ENCODE data around the gene SS18L1. TPM values are rescaled to one million over a fixed set of nuclear protein-coding genes. Genes with fewer than 3 reads are reported as not detected.
A peak's percentile ranks its signal among the peaks of the same experiment; 100 is the strongest.

The SS18L1 gene
- total RNA-seq, 2 experiments from 2014 or later: 17.0 to 17.7 TPM

DNA sequence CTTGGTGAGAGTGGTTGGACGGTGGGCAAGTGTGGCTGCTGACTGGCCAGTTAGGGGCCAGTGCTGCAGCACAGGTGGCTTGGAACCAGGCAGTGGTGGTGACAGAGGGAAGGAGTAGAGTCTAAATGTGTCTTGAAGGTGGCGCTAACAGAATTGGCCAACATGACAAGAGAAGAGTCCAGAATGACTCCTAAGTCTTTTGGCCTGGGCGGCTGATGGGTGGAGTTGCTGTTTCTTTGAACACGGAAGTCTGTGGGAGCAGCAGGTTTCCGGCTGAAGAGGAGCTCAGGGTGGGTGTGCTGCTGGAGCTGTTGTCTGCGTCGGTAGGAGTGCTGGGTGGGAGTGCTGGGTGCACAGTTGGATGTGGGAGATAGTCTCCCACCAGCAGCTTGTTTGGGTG is 11.1 kb upstream of the SS18L1 start:
- intact Hi-C loops (cut with micrococcal nuclease; ENCODE audit: unreplicated experiment): no loop called here
- no peaks in the 10 kb centered on the region for H3K9me3 ChIP-seq (ENCODE audit: low read length)
- ChIA-PET POLR2A (no interaction called here), CTCF (ENCODE audit: unreplicated experiment) (no interaction called here)
- no peak overlapping the region for H3K4me3 ChIP-seq (ENCODE audit: low read depth, low read length, poor library complexity, severe bottlenecking)
- no peak overlapping the region for H3K27ac ChIP-seq (ENCODE audit: low read depth, low read length, poor library complexity, severe bottlenecking)
- 0 out of 2 replicates have a peak, but pooled peaks cover 3% of the 10 kb centered on the region for H4K20me1 ChIP-seq (ENCODE audit: insufficient read depth, low read length)
- TF ChIP-seq, protein P1, sequence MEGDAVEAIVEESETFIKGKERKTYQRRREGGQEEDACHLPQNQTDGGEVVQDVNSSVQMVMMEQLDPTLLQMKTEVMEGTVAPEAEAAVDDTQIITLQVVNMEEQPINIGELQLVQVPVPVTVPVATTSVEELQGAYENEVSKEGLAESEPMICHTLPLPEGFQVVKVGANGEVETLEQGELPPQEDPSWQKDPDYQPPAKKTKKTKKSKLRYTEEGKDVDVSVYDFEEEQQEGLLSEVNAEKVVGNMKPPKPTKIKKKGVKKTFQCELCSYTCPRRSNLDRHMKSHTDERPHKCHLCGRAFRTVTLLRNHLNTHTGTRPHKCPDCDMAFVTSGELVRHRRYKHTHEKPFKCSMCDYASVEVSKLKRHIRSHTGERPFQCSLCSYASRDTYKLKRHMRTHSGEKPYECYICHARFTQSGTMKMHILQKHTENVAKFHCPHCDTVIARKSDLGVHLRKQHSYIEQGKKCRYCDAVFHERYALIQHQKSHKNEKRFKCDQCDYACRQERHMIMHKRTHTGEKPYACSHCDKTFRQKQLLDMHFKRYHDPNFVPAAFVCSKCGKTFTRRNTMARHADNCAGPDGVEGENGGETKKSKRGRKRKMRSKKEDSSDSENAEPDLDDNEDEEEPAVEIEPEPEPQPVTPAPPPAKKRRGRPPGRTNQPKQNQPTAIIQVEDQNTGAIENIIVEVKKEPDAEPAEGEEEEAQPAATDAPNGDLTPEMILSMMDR (conservative IDR thresholded peaks at IDR 0.05; ENCODE audit: low read length): no peak
- no peak for TF ChIP-seq EZH2phosphoT487 (IDR thresholded peaks at IDR 0.05; ENCODE audit: borderline replicate concordance, low read depth, low read length)
- no peak for DNase-seq (ENCODE audit: low spot score)
- no TSS peak for BruUV-seq (replicated peaks)
- H3K79me2 ChIP-seq (ENCODE audit: insufficient read depth, low read depth, low read length): no peaks in the 10 kb centered on the region
- H3K4me2 ChIP-seq (ENCODE audit: low read length): no peak overlapping the region
- H3K36me3 ChIP-seq (ENCODE audit: insufficient read depth, low read length): peaks cover 100% of the 10 kb centered on the region
- H2AFZ ChIP-seq (ENCODE audit: low read length): no peak overlapping the region
- H3K4me1 ChIP-seq (ENCODE audit: insufficient read depth, low read length, poor library complexity, severe bottlenecking): peaks cover 19% of the 10 kb centered on the region
- H3K9me2 ChIP-seq (ENCODE audit: insufficient read depth, low read length): no peaks in the 10 kb centered on the region

DNA sequence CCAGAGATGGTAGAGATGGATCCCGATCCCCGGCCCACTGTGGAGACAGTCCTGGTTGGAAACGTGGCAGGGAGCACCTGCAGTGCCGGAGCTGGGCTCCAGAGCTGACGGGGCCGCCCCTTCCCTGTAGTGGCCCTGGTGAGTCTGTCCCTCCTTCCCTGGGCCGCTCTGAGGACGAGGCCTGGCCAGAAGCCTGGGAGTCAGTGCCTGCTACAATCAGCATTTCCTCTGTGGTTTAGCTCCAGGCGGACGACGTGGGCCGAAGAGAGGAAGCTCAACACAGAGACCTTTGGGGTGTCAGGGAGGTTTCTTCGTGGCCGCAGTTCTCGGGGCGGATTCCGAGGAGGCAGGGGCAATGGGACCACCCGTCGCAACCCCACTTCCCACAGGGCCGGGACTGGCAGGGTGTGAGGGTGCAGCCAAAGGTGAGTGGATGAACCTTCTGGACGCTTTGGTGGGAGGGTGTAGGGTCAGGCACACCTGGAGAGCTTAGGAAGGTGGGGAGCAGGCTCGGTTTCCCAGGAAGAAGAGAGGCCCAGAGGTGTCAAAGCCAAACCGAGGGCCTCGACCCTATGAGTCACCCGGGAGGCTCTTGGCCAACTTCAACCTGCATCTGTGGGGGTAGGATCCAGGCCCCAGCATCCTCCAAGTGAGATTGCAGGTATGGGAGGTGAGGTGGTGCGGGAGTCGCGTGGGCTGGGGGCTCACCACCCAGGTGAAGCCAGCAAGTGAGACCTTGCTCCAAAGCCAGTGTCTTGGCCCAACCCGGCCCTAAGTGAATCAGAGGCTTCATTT is 10.3 kb upstream of the SS18L1 start:
- Histone ChIP-seq H3K27ac (ENCODE audit: low read depth, low read length, poor library complexity, severe bottlenecking) (no peak overlapping the region), H3K79me2 (ENCODE audit: insufficient read depth, low read depth, low read length) (no peaks in the 10 kb centered on the region), H3K9me2 (ENCODE audit: insufficient read depth, low read length) (no peaks in the 10 kb centered on the region), H3K36me3 (ENCODE audit: insufficient read depth, low read length) (peaks cover 100% of the 10 kb centered on the region), H3K4me1 (ENCODE audit: insufficient read depth, low read length, poor library complexity, severe bottlenecking) (peaks cover 19% of the 10 kb centered on the region), H3K4me3 (ENCODE audit: low read depth, low read length, poor library complexity, severe bottlenecking) (no peak overlapping the region), H3K9me3 (ENCODE audit: low read length) (no peaks in the 10 kb centered on the region), H4K20me1 (ENCODE audit: insufficient read depth, low read length) (0 out of 2 replicates have a peak, but pooled peaks cover 3% of the 10 kb centered on the region), H2AFZ (ENCODE audit: low read length) (no peak overlapping the region), H3K4me2 (ENCODE audit: low read length) (no peak overlapping the region)
- DNase-seq (ENCODE audit: low spot score): no peak
- intact Hi-C loops (cut with micrococcal nuclease; ENCODE audit: unreplicated experiment): no loop called here
- ChIA-PET POLR2A (no interaction called here), CTCF (ENCODE audit: unreplicated experiment) (no interaction called here)
- TF ChIP-seq, protein P1 (conservative IDR thresholded peaks at IDR 0.05; ENCODE audit: low read length): no peak
- no peak for TF ChIP-seq EZH2phosphoT487 (IDR thresholded peaks at IDR 0.05; ENCODE audit: borderline replicate concordance, low read depth, low read length)
- BruUV-seq (replicated peaks): no TSS peak

DNA sequence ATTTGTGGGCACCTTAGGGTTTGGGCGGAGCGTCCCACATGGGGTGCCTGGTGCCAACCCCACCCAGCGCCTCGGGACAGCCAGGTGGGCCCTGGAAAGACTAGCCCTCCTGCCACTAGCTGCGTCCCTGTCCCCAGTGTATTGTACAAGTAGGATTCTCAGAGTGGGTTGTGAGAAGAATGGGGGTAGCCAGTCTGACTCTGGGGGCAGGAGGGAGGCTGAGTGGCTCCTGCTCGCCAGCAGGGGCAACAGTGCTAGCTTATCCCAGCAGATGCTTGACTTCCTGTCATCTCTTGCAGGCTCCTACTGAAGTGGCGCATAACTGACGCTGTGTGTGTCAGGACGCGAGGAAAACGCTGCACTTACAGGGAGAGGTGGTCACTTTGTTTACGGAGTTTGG is 9.7 kb upstream of the SS18L1 start:
- no peak overlapping the region for H2AFZ ChIP-seq (ENCODE audit: low read length)
- intact Hi-C loops (cut with micrococcal nuclease; ENCODE audit: unreplicated experiment): no loop called here
- H3K4me2 ChIP-seq (ENCODE audit: low read length): no peak overlapping the region
- ChIA-PET CTCF (ENCODE audit: unreplicated experiment) (no interaction called here), POLR2A (no interaction called here)
- H3K4me3 ChIP-seq (ENCODE audit: low read depth, low read length, poor library complexity, severe bottlenecking): no peak overlapping the region
- H3K4me1 ChIP-seq (ENCODE audit: insufficient read depth, low read length, poor library complexity, severe bottlenecking): peaks cover 17% of the 10 kb centered on the region
- BruUV-seq (replicated peaks): no TSS peak
- no peak for DNase-seq (ENCODE audit: low spot score)
- H3K9me3 ChIP-seq (ENCODE audit: low read length): no peaks in the 10 kb centered on the region
- H3K79me2 ChIP-seq (ENCODE audit: insufficient read depth, low read depth, low read length): peaks cover 2% of the 10 kb centered on the region; the same call in 1 of the 2 replicates
- 0 out of 2 replicates have a peak, but pooled peaks cover 3% of the 10 kb centered on the region for H4K20me1 ChIP-seq (ENCODE audit: insufficient read depth, low read length)
- peaks cover 100% of the 10 kb centered on the region for H3K36me3 ChIP-seq (ENCODE audit: insufficient read depth, low read length)
- H3K27ac ChIP-seq (ENCODE audit: low read depth, low read length, poor library complexity, severe bottlenecking): no peak overlapping the region
- TF ChIP-seq EZH2phosphoT487 (IDR thresholded peaks at IDR 0.05; ENCODE audit: borderline replicate concordance, low read depth, low read length): no peak
- TF ChIP-seq, protein P1 (conservative IDR thresholded peaks at IDR 0.05; ENCODE audit: low read length): peak; percentile 44; the same call in 1 of the 2 replicates
- no peaks in the 10 kb centered on the region for H3K9me2 ChIP-seq (ENCODE audit: insufficient read depth, low read length)

All from OCI-LY7 (cell line).